GM12872 (cell line): ENCODE results near the gene SPDYE1.

ENCODE experiments used
- TF ChIP-seq, protein P1 (sequence below): IDR thresholded peaks from 3 replicates; pipeline ENCODE4 v1.5.1; 2011; ENCODE audit warnings: low read depth, mild to moderate bottlenecking, low read length, moderate library complexity; ENCODE audit not compliant: insufficient read depth

SPDYE1 gene

DNA sequence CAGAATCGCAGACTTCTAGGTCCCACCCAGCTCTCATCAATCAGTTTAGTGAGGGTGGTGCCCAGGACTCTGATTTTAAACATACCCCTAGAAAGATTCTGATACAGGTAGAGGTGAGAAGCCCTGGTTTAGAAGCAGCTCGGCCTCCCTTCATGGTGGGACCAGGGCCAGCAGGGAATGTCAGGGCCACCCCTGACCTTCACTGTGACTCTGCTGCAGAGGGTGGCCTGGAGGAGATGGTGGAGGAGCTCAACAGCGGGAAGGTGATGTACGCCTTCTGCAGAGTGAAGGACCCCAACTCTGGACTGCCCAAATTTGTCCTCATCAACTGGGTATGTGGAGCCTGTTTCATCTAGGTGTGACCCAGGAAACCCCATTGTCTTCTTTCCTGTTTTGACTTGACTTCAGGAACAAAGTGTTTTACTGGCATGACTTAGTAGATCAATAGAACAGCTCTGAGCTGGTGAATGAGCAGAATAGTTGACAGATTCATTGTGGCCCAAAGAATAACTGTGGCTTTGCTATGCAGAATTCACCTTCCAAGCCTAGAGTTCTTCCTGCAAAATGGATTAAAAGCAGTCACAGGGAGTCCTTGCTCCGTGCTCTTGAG, 54.0 kb downstream of the SPDYE1 start:
- TF ChIP-seq, protein P1, sequence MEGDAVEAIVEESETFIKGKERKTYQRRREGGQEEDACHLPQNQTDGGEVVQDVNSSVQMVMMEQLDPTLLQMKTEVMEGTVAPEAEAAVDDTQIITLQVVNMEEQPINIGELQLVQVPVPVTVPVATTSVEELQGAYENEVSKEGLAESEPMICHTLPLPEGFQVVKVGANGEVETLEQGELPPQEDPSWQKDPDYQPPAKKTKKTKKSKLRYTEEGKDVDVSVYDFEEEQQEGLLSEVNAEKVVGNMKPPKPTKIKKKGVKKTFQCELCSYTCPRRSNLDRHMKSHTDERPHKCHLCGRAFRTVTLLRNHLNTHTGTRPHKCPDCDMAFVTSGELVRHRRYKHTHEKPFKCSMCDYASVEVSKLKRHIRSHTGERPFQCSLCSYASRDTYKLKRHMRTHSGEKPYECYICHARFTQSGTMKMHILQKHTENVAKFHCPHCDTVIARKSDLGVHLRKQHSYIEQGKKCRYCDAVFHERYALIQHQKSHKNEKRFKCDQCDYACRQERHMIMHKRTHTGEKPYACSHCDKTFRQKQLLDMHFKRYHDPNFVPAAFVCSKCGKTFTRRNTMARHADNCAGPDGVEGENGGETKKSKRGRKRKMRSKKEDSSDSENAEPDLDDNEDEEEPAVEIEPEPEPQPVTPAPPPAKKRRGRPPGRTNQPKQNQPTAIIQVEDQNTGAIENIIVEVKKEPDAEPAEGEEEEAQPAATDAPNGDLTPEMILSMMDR = no peak

DNA sequence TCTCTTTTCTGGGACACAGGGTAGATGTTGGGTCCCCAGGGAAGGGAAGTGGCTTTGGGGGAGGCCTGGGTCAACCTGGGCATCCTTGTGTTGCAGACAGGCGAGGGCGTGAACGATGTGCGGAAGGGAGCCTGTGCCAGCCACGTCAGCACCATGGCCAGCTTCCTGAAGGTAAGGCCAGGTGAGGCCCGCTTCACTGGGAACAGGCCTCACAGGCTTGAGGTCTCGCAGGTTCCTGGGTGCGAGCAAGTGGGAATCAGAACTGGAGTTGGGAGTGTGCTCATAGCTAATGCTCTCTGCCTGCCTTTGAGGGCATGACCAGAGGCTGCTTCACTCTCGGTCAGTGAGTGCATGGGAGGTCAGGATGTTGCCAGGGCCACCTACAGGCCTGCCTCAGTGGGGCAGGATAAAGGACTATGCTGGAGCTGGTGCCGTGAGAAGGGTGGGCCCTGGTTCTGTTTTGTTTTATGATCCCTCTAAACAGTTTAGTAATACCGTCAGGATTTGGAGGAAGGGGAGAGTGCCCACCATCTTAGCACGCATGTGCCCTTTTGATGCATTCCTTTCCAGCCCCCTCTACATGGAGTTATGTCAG, 55.2 kb downstream of the SPDYE1 start:
- TF ChIP-seq, protein P1 = no peak

- TF ChIP-seq, protein P1 = no peak
These were observed 59.0 kb downstream of the SPDYE1 start for GRCh38 chr7:44056681-44057080.

- TF ChIP-seq, protein P1 = no peak
These were observed 59.6 kb downstream of the SPDYE1 start for GRCh38 chr7:44057181-44057848.

DNA sequence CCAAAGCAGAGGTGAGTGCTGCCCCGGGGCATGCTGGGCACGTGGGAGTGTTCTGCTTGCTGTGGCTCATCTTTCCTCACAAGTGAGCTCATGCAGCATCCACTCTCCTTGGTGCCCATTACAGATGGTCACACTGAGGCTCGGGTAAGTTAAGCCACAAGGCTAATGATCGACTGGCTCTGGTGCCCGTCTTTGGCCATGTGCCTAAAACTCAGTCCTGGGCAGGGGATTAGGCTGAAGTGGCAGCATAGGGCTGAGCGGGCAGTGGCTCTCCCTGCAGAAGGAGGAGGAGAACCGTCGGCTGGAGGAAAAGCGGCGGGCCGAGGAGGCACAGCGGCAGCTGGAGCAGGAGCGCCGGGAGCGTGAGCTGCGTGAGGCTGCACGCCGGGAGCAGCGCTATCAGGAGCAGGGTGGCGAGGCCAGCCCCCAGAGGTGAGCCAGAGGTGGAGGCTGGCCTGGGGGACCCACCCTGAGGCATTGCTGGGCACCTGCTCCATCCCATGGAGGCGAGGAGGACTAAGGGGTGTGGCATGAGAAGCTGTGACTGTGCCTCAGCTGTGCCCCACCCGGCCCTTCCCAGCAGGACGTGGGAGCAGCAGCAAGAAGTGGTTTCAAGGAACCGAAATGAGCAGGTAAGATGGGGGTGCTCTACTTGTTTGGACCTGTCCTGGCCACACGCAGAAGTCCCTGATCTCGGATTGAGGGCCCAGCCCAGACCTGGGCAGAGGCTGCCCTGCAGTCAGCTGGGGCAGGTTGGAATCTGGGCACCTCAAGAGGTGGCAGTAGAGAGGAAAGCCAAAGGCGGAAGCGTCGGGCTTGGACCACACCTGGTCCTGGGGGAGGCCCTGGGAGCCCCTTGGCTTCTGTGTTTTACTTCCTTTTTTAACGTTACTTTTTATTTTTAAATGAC, 60.4 kb downstream of the SPDYE1 start:
- TF ChIP-seq, protein P1 = 0 out of 3 replicates have a peak, but pooled peaks have one; percentile 14

- TF ChIP-seq, protein P1 = no peak
These were observed 61.1 kb downstream of the SPDYE1 start for GRCh38 chr7:44058759-44059218.
